NCI-H146 treated with DMSO at 0.1 percent for 48 hours (cell line): ENCODE data around the gene MDK.

Source experiments
- DNase-seq: peaks from one replicate; lab custom pipeline; 2025; ENCODE audit not compliant: unreplicated experiment; lab: John Stamatoyannopoulos, UW

Gene MDK

DNA sequence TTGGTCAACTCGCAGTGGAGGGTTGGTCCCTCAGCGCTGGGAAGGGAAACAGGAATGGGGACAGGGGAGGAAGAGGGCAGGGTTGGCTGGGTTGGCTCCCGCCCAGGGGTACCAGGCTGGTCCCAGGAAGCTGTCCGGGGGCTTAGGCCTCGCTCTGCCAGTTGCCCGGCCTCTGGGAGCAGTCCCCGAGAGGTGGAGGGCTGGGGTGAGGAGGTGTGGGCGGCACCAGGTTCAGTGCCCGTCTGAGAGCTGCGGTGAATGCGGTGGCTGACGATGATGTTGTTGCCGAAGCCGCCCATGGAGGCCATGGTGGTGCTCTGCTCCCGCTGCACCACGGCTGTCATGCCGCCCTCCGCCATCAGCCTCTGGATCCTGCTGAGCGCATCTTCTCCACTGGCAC lies 16.1 kb downstream of the MDK start:
- DNase-seq, result no peak

DNA sequence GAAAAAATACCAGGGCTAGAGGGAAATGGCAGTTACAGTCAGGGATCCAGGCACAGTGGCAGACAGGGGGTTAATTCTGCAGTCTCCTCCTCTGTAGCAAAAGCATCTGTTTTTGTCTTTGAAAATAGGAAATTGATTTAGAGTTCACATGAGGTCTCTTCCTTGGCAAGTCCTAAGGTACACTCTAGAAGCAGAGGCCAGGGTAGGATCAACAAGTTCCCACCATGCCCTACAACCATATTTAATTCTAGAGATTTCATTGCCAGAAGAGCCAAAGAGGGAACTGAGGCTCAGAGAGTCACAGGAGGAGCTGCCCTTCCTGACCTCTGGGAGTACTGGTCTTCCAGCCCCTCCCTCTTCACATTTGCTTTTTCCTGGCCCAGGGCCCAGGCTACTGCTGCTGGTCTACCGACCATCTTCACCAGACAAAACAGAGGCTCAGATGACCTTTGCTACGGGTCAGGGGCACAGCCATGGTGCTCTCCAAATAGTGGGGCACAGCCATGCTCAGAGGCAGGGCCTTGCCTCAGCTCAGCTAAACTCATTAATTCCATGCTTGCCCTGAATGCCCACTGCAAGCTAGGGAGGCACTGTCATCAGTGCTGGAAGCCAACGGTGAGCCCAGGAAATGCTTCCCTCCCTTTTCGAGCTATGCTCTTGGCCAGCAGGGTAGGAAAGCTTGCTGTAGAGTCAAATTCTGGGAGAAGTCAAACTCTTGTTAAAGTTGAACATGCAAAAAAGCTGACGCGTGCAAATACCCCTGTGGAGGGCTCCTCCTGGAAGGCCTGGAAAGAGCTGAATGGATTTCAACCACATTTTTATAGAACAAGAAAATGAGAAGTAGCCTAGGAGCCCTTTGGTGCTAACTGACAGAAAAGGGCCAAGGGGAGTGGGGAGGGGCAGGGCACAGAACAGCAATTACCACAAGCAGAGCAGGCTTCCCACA lies 21.8 kb downstream of the MDK start:
- DNase-seq, result no peak

DNA sequence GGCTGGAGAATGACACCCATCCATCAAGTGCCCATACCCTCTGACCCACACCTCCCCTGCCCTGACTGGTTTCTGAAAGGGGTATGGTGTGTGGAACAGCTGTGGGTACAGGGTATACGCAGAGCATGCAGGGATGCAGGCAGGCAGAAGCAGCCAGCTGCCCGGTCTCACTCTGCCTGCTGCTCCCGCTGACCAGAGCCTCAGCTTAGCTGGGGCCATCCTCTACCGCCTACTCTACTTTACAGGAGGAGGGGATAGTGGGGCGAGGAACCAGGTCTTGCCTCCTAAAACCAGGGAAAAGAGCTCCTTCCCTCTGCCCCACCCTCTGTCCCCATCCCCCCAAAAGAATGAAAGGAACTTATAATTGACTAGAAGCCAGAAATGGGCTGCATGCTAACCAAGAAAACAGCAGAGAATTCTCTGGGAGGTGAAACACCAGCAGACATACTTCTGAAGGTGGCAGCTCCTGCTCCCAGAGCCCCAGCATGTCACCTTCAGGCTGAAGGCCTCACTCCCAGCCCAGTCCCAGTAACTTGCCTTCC lies 23.1 kb downstream of the MDK start:
- no peak for DNase-seq

DNA sequence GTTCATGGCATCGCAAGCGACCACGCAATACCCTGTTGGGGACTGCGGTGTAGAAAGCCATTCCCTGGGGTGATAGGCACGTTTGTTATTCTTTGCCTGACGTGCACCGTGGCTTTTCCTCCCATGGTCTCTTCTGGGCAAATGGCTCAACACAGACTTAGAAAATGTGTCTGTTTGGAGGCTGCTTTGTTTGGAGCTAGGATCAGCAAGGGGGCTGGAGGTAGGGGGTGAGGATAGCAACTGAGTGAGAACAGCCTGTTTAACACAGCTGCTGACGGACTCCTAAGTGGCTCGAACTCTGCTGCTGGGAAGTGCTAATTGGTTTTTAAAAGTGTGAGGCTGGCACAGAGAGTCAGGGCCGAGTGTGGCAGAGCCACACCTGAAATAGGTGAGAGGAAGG lies 26.2 kb downstream of the MDK start:
- DNase-seq, result no peak

GRCh38 chr11:46408407-46408986 lies 27.0 kb downstream of the MDK start:
- no peak for DNase-seq

GRCh38 chr11:46410021-46410420 lies 28.6 kb downstream of the MDK start:
- DNase-seq, result no peak

- DNase-seq, result peak; percentile 82
Observed at GRCh38 chr11:46413760-46414465, 32.4 kb downstream of the MDK start.

GRCh38 chr11:46414466-46414796 lies 33.0 kb downstream of the MDK start:
- peak; percentile 82 for DNase-seq

GRCh38 chr11:46414879-46415278 lies 33.4 kb downstream of the MDK start:
- peak; percentile 64 for DNase-seq

DNA sequence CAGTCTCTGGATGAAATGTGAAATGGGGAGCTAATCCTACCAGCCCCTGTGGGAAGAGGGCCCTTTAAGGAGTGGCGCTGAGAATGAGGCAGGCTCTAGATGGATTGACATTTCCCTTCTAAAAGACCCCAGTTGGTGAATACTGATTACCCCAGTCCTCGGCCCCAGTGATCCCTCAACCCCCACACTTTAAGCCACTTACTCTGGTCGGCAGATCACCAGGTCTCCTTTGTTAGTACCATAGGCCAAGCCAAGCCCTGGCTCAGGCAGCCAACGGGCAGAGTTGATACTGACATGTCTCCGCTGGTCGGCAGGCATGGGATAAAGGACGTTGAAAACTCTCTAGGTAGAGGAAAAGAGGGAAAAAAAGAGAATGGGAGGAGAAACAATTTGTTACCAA lies 36.2 kb downstream of the MDK start:
- DNase-seq, result no peak

DNA sequence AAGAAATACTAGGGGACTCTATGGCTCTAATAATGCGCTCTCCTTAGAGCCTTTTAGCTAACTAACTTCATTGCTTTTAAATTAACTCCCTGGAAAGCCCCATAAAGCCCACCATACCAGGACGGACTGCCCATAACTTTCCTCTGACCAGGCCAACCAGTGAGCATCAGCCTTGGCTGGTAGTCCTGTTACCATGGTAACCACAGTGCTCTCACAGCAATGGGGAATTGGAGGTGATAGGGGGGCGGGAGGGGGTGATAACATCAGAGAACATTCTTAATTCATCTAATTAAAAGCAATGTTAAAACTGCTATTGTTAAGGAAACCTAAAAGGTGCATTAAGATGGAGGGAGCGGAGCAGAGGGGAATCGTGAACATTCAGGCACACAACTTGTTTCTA lies 37.3 kb downstream of the MDK start:
- DNase-seq, result no peak

DNA sequence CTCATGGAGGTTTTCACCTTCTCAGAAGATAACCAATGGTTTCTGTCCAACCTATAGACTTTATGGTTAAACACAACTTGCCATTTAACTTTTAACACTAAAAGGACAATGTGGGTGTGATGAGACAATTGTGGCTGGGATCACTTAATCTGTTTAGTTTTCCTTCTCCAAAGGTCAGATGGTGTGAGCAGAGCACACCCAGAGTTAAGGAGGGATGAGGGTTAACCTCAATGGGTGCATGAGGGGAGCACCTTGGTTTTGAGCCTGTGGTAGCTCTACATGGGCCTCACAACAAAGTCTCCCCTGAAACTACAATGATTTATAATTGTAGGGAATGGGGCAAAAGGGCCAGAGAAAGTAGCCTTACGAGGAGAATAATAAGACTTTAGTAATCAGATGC lies 39.0 kb downstream of the MDK start:
- DNase-seq, result no peak

GRCh38 chr11:46421257-46421880 lies 39.9 kb downstream of the MDK start:
- no peak for DNase-seq

DNA sequence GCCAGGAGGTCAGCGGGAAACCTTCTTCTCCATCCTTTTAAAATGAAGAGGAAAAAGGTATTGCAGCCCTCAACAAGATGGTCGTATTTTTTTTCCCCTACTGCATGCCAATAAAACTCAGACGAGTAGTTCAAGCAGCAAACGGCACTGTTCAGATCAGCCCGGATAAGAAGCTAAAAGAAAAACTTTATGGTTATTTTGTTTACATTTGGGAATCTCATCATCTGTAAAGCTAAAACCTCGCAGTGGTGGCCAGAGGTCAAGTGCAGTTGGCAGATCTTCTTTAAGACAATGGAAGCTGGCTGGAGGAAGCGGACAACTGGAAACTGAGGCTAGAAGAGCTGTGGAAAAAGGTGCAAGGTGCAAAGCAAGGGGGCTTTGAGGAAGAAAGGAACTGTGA lies 41.1 kb downstream of the MDK start:
- DNase-seq, result no peak

GRCh38 chr11:46426233-46426991 lies 44.9 kb downstream of the MDK start:
- DNase-seq, result no peak

GRCh38 chr11:46427364-46427763 lies 45.9 kb downstream of the MDK start:
- DNase-seq, result no peak

DNA sequence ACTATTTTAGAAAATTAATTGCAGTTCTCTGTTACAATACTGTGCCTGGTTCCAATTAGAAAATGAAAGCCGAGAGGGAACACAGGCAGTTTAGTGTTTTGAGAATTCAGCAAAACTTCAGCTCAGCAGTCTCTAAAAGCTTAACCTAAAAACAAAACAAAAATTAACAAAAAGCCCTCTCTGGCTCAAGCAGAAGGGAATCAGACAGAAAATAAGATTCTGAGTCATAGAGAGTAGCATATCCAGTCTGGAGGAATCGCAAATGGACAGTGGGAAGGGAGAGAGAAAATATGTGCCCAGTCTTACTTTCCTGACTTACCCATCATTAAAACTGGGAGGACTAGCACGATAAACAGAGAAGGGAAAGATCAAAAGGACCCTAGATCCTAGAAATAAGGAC lies 48.2 kb downstream of the MDK start:
- DNase-seq, result no peak

DNA sequence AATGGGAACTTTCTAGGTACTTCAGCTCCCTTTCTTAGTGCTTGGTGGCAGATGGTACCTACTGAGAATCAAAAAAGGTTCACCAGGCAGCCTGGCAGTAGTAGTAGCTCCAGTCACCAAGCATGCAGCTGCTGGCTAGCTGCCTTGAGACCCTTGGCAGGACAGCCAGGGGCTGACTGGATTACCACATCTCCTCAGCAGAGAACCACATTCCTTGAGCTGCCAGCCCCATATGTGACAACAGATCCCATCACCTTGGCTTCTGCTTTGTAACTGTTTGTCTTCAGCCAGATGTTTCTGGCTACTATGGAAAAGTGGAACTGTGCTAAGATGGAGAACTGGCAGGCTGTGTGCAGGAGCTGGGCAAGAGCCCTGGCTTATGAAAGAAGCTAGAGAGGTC lies 49.7 kb downstream of the MDK start:
- no peak for DNase-seq
